NCI-H2196 treated with DMSO at 0.1 percent for 48 hours (cell line): ENCODE data around the gene ATP8B3.
"Not testable (repeated sequence)": the region's sequence is repeated elsewhere in the genome, so short reads cannot be mapped to it uniquely, and the experiment has no call there.

Experiments
- DNase-seq: peaks from one replicate; lab custom pipeline; 2025; ENCODE audit not compliant: unreplicated experiment; lab: John Stamatoyannopoulos, UW

The ATP8B3 gene

GRCh38 chr19:1774989-1775772 lies 36.9 kb downstream of the ATP8B3 start:
- no peak for DNase-seq

- no peak for DNase-seq
Observed at GRCh38 chr19:1773184-1773583, 38.9 kb downstream of the ATP8B3 start.

GRCh38 chr19:1770866-1771576 lies 41.1 kb downstream of the ATP8B3 start:
- DNase-seq = no peak

- DNase-seq = no peak
Observed at GRCh38 chr19:1769645-1769985, 42.5 kb downstream of the ATP8B3 start.

GRCh38 chr19:1768918-1769644 lies 43.0 kb downstream of the ATP8B3 start:
- DNase-seq = no peak

GRCh38 chr19:1768248-1768647 lies 43.8 kb downstream of the ATP8B3 start:
- DNase-seq = no peak

GRCh38 chr19:1767464-1767933 lies 44.6 kb downstream of the ATP8B3 start:
- no peak for DNase-seq

- no peak for DNase-seq
Observed at GRCh38 chr19:1766800-1767352, 45.2 kb downstream of the ATP8B3 start.

GRCh38 chr19:1765904-1766799 lies 45.9 kb downstream of the ATP8B3 start:
- no peak for DNase-seq

GRCh38 chr19:1765232-1765903 lies 46.7 kb downstream of the ATP8B3 start:
- DNase-seq = no peak

GRCh38 chr19:1764729-1765128 lies 47.3 kb downstream of the ATP8B3 start:
- DNase-seq = no peak

GRCh38 chr19:1763648-1764639 lies 48.1 kb downstream of the ATP8B3 start:
- DNase-seq = no peak

- no peak for DNase-seq
Observed at GRCh38 chr19:1762243-1763117, 49.6 kb downstream of the ATP8B3 start.

GRCh38 chr19:1761528-1762242 lies 50.4 kb downstream of the ATP8B3 start:
- DNase-seq = no peak

GRCh38 chr19:1760786-1761527 lies 51.1 kb downstream of the ATP8B3 start:
- DNase-seq = not testable (repeated sequence)

- no peak for DNase-seq
Observed at GRCh38 chr19:1760020-1760419, 52.1 kb downstream of the ATP8B3 start.
